ENCODE results near the gene EMP1.

- TF ChIP-seq POLR2A (IDR thresholded peaks at IDR 0.05), result no peak
- TF ChIP-seq CTCF (IDR thresholded peaks at IDR 0.05), result no peak
Observed at GRCh38 chr12:13200841-13201240, 4.3 kb downstream of the EMP1 start.
